IPS DF 6.9 (cell line): ENCODE measurements around the gene NCR3LG1.

Experiments
- DNase-seq: peaks from one replicate; pipeline ENCODE4 v3.0.0-alpha.2; 2013; ENCODE audit warnings: low read depth, low spot score
- H3K27ac ChIP-seq: one replicate; pipeline ENCODE4 v1.5.1; 2013; ENCODE audit warnings: low read length, control low read depth
- H3K27me3 ChIP-seq: 2 replicates; pipeline ENCODE4 v1.6.1; 2013; ENCODE audit warnings: mild to moderate bottlenecking, low read length; ENCODE audit not compliant: control insufficient read depth, insufficient read depth
- H3K36me3 ChIP-seq: 2 replicates; pipeline ENCODE4 v1.6.1; 2013; ENCODE audit warnings: low read length; ENCODE audit not compliant: control insufficient read depth, insufficient read depth
- H3K4me1 ChIP-seq: 2 replicates; pipeline ENCODE4 v1.6.1; 2013; ENCODE audit warnings: low read length; ENCODE audit not compliant: control insufficient read depth, insufficient read depth
- H3K4me3 ChIP-seq: 2 replicates; pipeline ENCODE4 v1.5.1; 2013; ENCODE audit warnings: mild to moderate bottlenecking, low read length
- H3K9me3 ChIP-seq: 2 replicates; pipeline ENCODE4 v1.6.1; 2013; ENCODE audit warnings: low read length, inconsistent platforms; ENCODE audit not compliant: control insufficient read depth, insufficient read depth
- WGBS: extraction: QIAGEN DNeasy Blood & Tissue Kit; methylation state at CpG from one replicate; pipeline ENCODE4 v1.1.7; 2013; ENCODE audit warnings: mixed read lengths, missing lambda C conversion rate; ENCODE audit not compliant: insufficient read length, insufficient coverage; 5-methylcytosine and 5-hydroxymethylcytosine counted together

The NCR3LG1 gene

GRCh38 chr11:17412488-17413180 lies 61.0 kb downstream of the NCR3LG1 start:
- no peak overlapping the region for H3K27ac ChIP-seq
- no peaks in the 10 kb centered on the region for H3K36me3 ChIP-seq
- no peaks in the 10 kb centered on the region for H3K4me1 ChIP-seq
- WGBS: no CpG with 5 or more reads among the region's 9 CpGs
- H3K4me3 ChIP-seq: no peak overlapping the region
- H3K27me3 ChIP-seq: no peaks in the 10 kb centered on the region
- DNase-seq: no peak
- no peaks in the 10 kb centered on the region for H3K9me3 ChIP-seq

GRCh38 chr11:17413414-17414316 lies 62.1 kb downstream of the NCR3LG1 start:
- Histone ChIP-seq H3K36me3 (no peaks in the 10 kb centered on the region), H3K4me3 (no peak overlapping the region), H3K27ac (no peak overlapping the region), H3K4me1 (no peaks in the 10 kb centered on the region), H3K9me3 (no peaks in the 10 kb centered on the region), H3K27me3 (no peaks in the 10 kb centered on the region)
- no CpG with 5 or more reads among the region's 15 CpGs for WGBS
- no peak for DNase-seq

GRCh38 chr11:17414317-17414737 lies 62.7 kb downstream of the NCR3LG1 start:
- Histone ChIP-seq H3K4me1 (no peaks in the 10 kb centered on the region), H3K27ac (no peak overlapping the region), H3K27me3 (no peaks in the 10 kb centered on the region), H3K4me3 (no peak overlapping the region), H3K36me3 (no peaks in the 10 kb centered on the region), H3K9me3 (no peaks in the 10 kb centered on the region)
- no peak for DNase-seq
- WGBS: no CpG with 5 or more reads among the region's 8 CpGs

GRCh38 chr11:17414992-17415391 lies 63.4 kb downstream of the NCR3LG1 start:
- no peaks in the 10 kb centered on the region for H3K27me3 ChIP-seq
- WGBS: no CpG with 5 or more reads among the region's 5 CpGs
- no peaks in the 10 kb centered on the region for H3K4me1 ChIP-seq
- no peaks in the 10 kb centered on the region for H3K9me3 ChIP-seq
- no peak overlapping the region for H3K4me3 ChIP-seq
- no peaks in the 10 kb centered on the region for H3K36me3 ChIP-seq
- no peak overlapping the region for H3K27ac ChIP-seq
- no peak for DNase-seq

- no peak for DNase-seq
- no peak overlapping the region for H3K4me3 ChIP-seq
- no CpG with 5 or more reads among the region's 6 CpGs for WGBS
- no peak overlapping the region for H3K27ac ChIP-seq
- H3K4me1 ChIP-seq: no peaks in the 10 kb centered on the region
- H3K36me3 ChIP-seq: no peaks in the 10 kb centered on the region
- no peaks in the 10 kb centered on the region for H3K9me3 ChIP-seq
- H3K27me3 ChIP-seq: no peaks in the 10 kb centered on the region
Measured at GRCh38 chr11:17415523-17416104, 64.0 kb downstream of the NCR3LG1 start.

- no peaks in the 10 kb centered on the region for H3K27me3 ChIP-seq
- H3K27ac ChIP-seq: no peak overlapping the region
- DNase-seq: no peak
- H3K9me3 ChIP-seq: no peaks in the 10 kb centered on the region
- H3K36me3 ChIP-seq: no peaks in the 10 kb centered on the region
- no peaks in the 10 kb centered on the region for H3K4me1 ChIP-seq
- WGBS: 100% methylated on average over 1 of the region's 2 CpGs
- H3K4me3 ChIP-seq: no peak overlapping the region
Measured at GRCh38 chr11:17416492-17416891, 64.9 kb downstream of the NCR3LG1 start.

- WGBS: no CpG with 5 or more reads among the region's 2 CpGs
- Histone ChIP-seq H3K9me3 (no peaks in the 10 kb centered on the region), H3K27me3 (no peaks in the 10 kb centered on the region)
Measured at GRCh38 chr11:17418444-17419081, 67.0 kb downstream of the NCR3LG1 start.

GRCh38 chr11:17421781-17422180 lies 70.2 kb downstream of the NCR3LG1 start:
- no peak for DNase-seq
- no peak overlapping the region for H3K27ac ChIP-seq
- no peaks in the 10 kb centered on the region for H3K4me1 ChIP-seq
- H3K27me3 ChIP-seq: no peaks in the 10 kb centered on the region
- H3K4me3 ChIP-seq: no peak overlapping the region
- no peaks in the 10 kb centered on the region for H3K9me3 ChIP-seq
- WGBS: no CpG with 5 or more reads among the region's 4 CpGs
- H3K36me3 ChIP-seq: no peaks in the 10 kb centered on the region

More at GRCh38 chr11:17418444-17419081, 67.0 kb downstream of the NCR3LG1 start:
- no peak overlapping the region for H3K4me3 ChIP-seq
- no peaks in the 10 kb centered on the region for H3K4me1 ChIP-seq
- no peak overlapping the region for H3K27ac ChIP-seq
- no peaks in the 10 kb centered on the region for H3K36me3 ChIP-seq
- DNase-seq: no peak

- Histone ChIP-seq H3K4me3 (no peak overlapping the region), H3K27ac (no peak overlapping the region), H3K36me3 (no peaks in the 10 kb centered on the region), H3K4me1 (no peaks in the 10 kb centered on the region), H3K9me3 (no peaks in the 10 kb centered on the region), H3K27me3 (no peaks in the 10 kb centered on the region)
- no CpG with 5 or more reads among the region's 11 CpGs for WGBS
- no peak for DNase-seq
Measured at GRCh38 chr11:17423533-17424310, 72.1 kb downstream of the NCR3LG1 start.
